ENCODE measurements around the gene MBD5.
"Not testable (repeated sequence)": the region's sequence is repeated elsewhere in the genome, so short reads cannot be mapped to it uniquely, and the experiment has no call there.

GRCh38 chr2:148002420-148002819 is 18.5 kb upstream of the MBD5 start:
- not testable (repeated sequence) for TF ChIP-seq CTCF (IDR thresholded peaks at IDR 0.05); ZFX (IDR thresholded peaks at IDR 0.05; ENCODE audit: borderline replicate concordance)
